Trophoblast cell (in vitro differentiated cells and primary cell): Measurements from ENCODE around the gene FAM149B1.

Source experiments
- DNase-seq, 2 donors: peaks; one replicate each; pipeline ENCODE4 v3.0.0-alpha.2; 2016
- H2AFZ ChIP-seq: 2 replicates; pipeline ENCODE4 v1.6.1; 2013; ENCODE audit warnings: low read length, moderate library complexity, mild to moderate bottlenecking; ENCODE audit not compliant: insufficient read depth, poor library complexity
- H2AK5ac ChIP-seq: 2 replicates; pipeline ENCODE4 v1.6.1; 2013; ENCODE audit warnings: mild to moderate bottlenecking, low read length
- H2BK120ac ChIP-seq: 2 replicates; pipeline ENCODE4 v1.6.1; 2013; ENCODE audit warnings: low read length, mild to moderate bottlenecking, moderate library complexity; ENCODE audit not compliant: insufficient read depth, poor library complexity
- H2BK12ac ChIP-seq: 2 replicates; pipeline ENCODE4 v1.6.1; 2013; ENCODE audit warnings: mild to moderate bottlenecking, low read length, moderate library complexity
- H2BK5ac ChIP-seq: 2 replicates; pipeline ENCODE4 v1.6.1; 2013; ENCODE audit warnings: low read length, low read depth, moderate library complexity, mild to moderate bottlenecking; ENCODE audit not compliant: poor library complexity
- H3K14ac ChIP-seq: 2 replicates; pipeline ENCODE4 v1.6.1; 2013; ENCODE audit warnings: mild to moderate bottlenecking, low read length
- H3K18ac ChIP-seq: 2 replicates; pipeline ENCODE4 v1.6.1; 2013; ENCODE audit warnings: mild to moderate bottlenecking, low read length
- H3K23ac ChIP-seq: 2 replicates; pipeline ENCODE4 v1.6.1; 2013; ENCODE audit warnings: low read length
- H3K27ac ChIP-seq: 2 replicates; pipeline ENCODE4 v1.5.1; 2013; ENCODE audit warnings: low read depth, mild to moderate bottlenecking, inconsistent platforms, low read length, moderate library complexity
- H3K27me3 ChIP-seq: 2 replicates; pipeline ENCODE4 v1.6.1; 2013; ENCODE audit warnings: inconsistent platforms, mild to moderate bottlenecking, low read length, moderate library complexity; ENCODE audit not compliant: insufficient read depth
- H3K36me3 ChIP-seq, 2 experiments: 1 replicate in 1 of 2; 2 replicates in 1 of 2; pipeline ENCODE4 v1.6.1; 2013; ENCODE audit warnings: low read length in 2 of 2, mild to moderate bottlenecking in 2 of 2, moderate library complexity in 1 of 2; ENCODE audit not compliant: insufficient read depth in 2 of 2, control insufficient read depth in 1 of 2
- H3K4ac ChIP-seq: 2 replicates; pipeline ENCODE4 v1.6.1; 2013; ENCODE audit warnings: low read depth, mild to moderate bottlenecking, low read length, moderate library complexity
- H3K4me1 ChIP-seq, 2 experiments: 1 replicate in 1 of 2; 2 replicates in 1 of 2; pipeline ENCODE4 v1.6.1; 2013; ENCODE audit warnings: low read length in 2 of 2, mild to moderate bottlenecking in 2 of 2, moderate library complexity in 1 of 2; ENCODE audit not compliant: insufficient read depth in 2 of 2, control insufficient read depth in 1 of 2
- H3K4me2 ChIP-seq: 2 replicates; pipeline ENCODE4 v1.6.1; 2013; ENCODE audit warnings: inconsistent platforms, mild to moderate bottlenecking, low read length, moderate library complexity
- H3K4me3 ChIP-seq: 2 replicates; pipeline ENCODE4 v1.5.1; 2013; ENCODE audit warnings: mild to moderate bottlenecking, low read depth, low read length, inconsistent platforms
- H3K79me1 ChIP-seq: one replicate; pipeline ENCODE4 v1.6.1; 2013; ENCODE audit warnings: low read length
- H3K79me2 ChIP-seq: 2 replicates; pipeline ENCODE4 v1.6.1; 2013; ENCODE audit warnings: low read length, mild to moderate bottlenecking; ENCODE audit not compliant: control insufficient read depth, insufficient read depth, poor library complexity
- H3K9ac ChIP-seq: 2 replicates; pipeline ENCODE4 v1.6.1; 2013; ENCODE audit warnings: mild to moderate bottlenecking, low read length
- H3K9me3 ChIP-seq: 2 replicates; pipeline ENCODE4 v1.6.1; 2013; ENCODE audit warnings: low read depth, mild to moderate bottlenecking, control low read depth, inconsistent platforms, low read length; ENCODE audit not compliant: insufficient read depth
- H4K12ac ChIP-seq: 2 replicates; pipeline ENCODE4 v1.6.1; 2013; ENCODE audit warnings: low read depth, mild to moderate bottlenecking, low read length, moderate library complexity
- H4K8ac ChIP-seq: 2 replicates; pipeline ENCODE4 v1.6.1; 2013; ENCODE audit warnings: low read depth, mild to moderate bottlenecking, low read length, moderate library complexity
- H4K91ac ChIP-seq: one replicate; pipeline ENCODE4 v1.6.1; 2013; ENCODE audit warnings: low read depth, mild to moderate bottlenecking, low read length, moderate library complexity
- WGBS: extraction: QIAGEN DNeasy Blood & Tissue Kit; methylation state at CpG from one replicate; pipeline ENCODE4 v1.1.7; 2013; ENCODE audit warnings: missing lambda C conversion rate; ENCODE audit not compliant: insufficient read length, insufficient coverage; ENCODE audit errors: extremely low coverage; 5-methylcytosine and 5-hydroxymethylcytosine counted together

FAM149B1 gene

GRCh38 chr10:73205890-73206289 is 38.0 kb downstream of the FAM149B1 start:
- H3K14ac ChIP-seq: no peak overlapping the region
- H2AFZ ChIP-seq: no peak overlapping the region
- H3K36me3 ChIP-seq: peaks cover 6 to 8% of the 10 kb centered on the region in 2 experiments
- no peak overlapping the region for H2BK120ac ChIP-seq
- no peak overlapping the region for H4K12ac ChIP-seq
- no peak overlapping the region for H3K4me2 ChIP-seq
- no peak overlapping the region for H2BK5ac ChIP-seq
- no peaks in the 10 kb centered on the region for H3K4me1 ChIP-seq
- no peak overlapping the region for H4K91ac ChIP-seq
- no peak overlapping the region for H3K9ac ChIP-seq
- WGBS: no CpG with 5 or more reads among the region's 1 CpG
- no peaks in the 10 kb centered on the region for H3K79me2 ChIP-seq
- H3K79me1 ChIP-seq: no peaks in the 10 kb centered on the region
- H2BK12ac ChIP-seq: no peak overlapping the region
- H3K4ac ChIP-seq: no peak overlapping the region
- H3K4me3 ChIP-seq: no peak overlapping the region
- H3K18ac ChIP-seq: no peak overlapping the region
- no peak overlapping the region for H3K27ac ChIP-seq
- no peak overlapping the region for H2AK5ac ChIP-seq
- H4K8ac ChIP-seq: no peak overlapping the region
- no peak for DNase-seq
- no peaks in the 10 kb centered on the region for H3K27me3 ChIP-seq
- peaks cover 2% of the 10 kb centered on the region for H3K9me3 ChIP-seq
- H3K23ac ChIP-seq: no peak overlapping the region

DNA sequence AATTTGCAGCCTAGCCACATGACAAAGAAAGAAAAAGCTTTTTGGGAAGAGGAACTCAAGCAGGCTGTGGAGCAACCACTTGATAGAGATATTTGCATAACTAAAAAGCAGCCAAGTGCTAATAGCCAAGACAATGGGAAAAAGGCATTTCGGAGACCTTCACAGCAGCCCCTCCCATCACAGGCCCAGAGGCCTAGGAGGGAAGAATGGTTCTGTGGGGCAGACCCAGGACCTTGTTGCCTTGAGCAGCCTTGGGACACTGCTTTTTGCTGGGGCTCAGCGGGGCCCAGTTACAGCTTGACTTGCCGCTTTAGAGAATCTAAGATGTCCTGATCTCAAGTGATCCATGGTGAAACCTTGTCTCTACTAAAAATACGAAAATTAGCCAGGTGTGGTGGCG is 38.5 kb downstream of the FAM149B1 start:
- Histone ChIP-seq H4K91ac (no peak overlapping the region), H3K79me1 (no peaks in the 10 kb centered on the region), H3K27ac (no peak overlapping the region), H2AK5ac (no peak overlapping the region), H4K8ac (no peak overlapping the region), H3K4ac (no peak overlapping the region), H3K4me2 (no peak overlapping the region), H3K18ac (no peak overlapping the region), H3K36me3 (peaks cover 6 to 9% of the 10 kb centered on the region in 2 experiments), H3K9ac (no peak overlapping the region), H2AFZ (no peak overlapping the region), H3K9me3 (peaks cover 2% of the 10 kb centered on the region), H3K4me3 (no peak overlapping the region), H3K79me2 (no peaks in the 10 kb centered on the region), H2BK5ac (no peak overlapping the region), H3K23ac (no peak overlapping the region), H4K12ac (no peak overlapping the region), H3K4me1 (no peaks in the 10 kb centered on the region), H2BK12ac (no peak overlapping the region), H3K14ac (no peak overlapping the region), H3K27me3 (no peaks in the 10 kb centered on the region), H2BK120ac (no peak overlapping the region)
- no peak for DNase-seq
- no CpG with 5 or more reads among the region's 5 CpGs for WGBS

DNA sequence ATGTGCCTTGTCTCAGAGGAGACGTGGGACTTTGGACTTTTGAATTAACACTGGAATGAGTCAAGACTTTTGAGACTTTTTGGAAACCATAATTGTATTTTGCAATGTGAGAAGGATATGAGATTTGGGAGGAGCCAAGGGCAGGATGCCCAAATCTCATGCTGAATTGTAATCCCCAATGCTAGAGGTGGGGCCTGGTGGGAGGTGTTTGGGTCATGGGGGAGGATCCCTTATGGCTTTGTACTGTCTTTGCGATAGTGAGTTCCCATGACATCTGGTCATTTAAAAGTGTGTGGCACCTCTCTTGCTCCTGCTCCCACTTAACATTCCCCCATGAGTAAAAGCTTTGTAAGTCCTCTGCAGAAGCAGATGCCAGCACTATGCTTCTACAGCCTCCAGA is 40.0 kb downstream of the FAM149B1 start:
- H3K18ac ChIP-seq: no peak overlapping the region
- H3K23ac ChIP-seq: no peak overlapping the region
- no peak overlapping the region for H3K4me2 ChIP-seq
- H2BK120ac ChIP-seq: no peak overlapping the region
- no peaks in the 10 kb centered on the region for H3K4me1 ChIP-seq
- no peak overlapping the region for H2AFZ ChIP-seq
- H4K12ac ChIP-seq: no peak overlapping the region
- no CpG with 5 or more reads among the region's 2 CpGs for WGBS
- no peak for DNase-seq
- no peak overlapping the region for H3K9ac ChIP-seq
- H3K4me3 ChIP-seq: no peak overlapping the region
- no peaks in the 10 kb centered on the region for H3K79me2 ChIP-seq
- H3K14ac ChIP-seq: no peak overlapping the region
- no peak overlapping the region for H2AK5ac ChIP-seq
- no peak overlapping the region for H2BK5ac ChIP-seq
- no peak overlapping the region for H4K8ac ChIP-seq
- H2BK12ac ChIP-seq: no peak overlapping the region
- no peaks in the 10 kb centered on the region for H3K79me1 ChIP-seq
- H3K27me3 ChIP-seq: no peaks in the 10 kb centered on the region
- no peak overlapping the region for H3K27ac ChIP-seq
- H3K9me3 ChIP-seq: peaks cover 2% of the 10 kb centered on the region
- H3K36me3 ChIP-seq: peaks cover 6 to 9% of the 10 kb centered on the region in 2 experiments
- no peak overlapping the region for H3K4ac ChIP-seq
- no peak overlapping the region for H4K91ac ChIP-seq

- Histone ChIP-seq H3K18ac (no peak overlapping the region), H3K4me2 (no peak overlapping the region)
Observed at GRCh38 chr10:73209705-73210104, 41.8 kb downstream of the FAM149B1 start.

More at GRCh38 chr10:73209705-73210104, 41.8 kb downstream of the FAM149B1 start:
- Histone ChIP-seq H3K27ac (no peak overlapping the region), H3K4me1 (no peaks in the 10 kb centered on the region), H2AK5ac (no peak overlapping the region), H3K4ac (no peak overlapping the region), H3K9ac (no peak overlapping the region), H3K79me2 (no peaks in the 10 kb centered on the region), H4K12ac (no peak overlapping the region), H3K79me1 (no peaks in the 10 kb centered on the region), H2BK12ac (no peak overlapping the region), H2AFZ (no peak overlapping the region), H3K27me3 (no peaks in the 10 kb centered on the region), H2BK5ac (no peak overlapping the region), H3K9me3 (peaks cover 2% of the 10 kb centered on the region), H2BK120ac (no peak overlapping the region), H4K91ac (no peak overlapping the region), H3K36me3 (peaks cover 6 to 9% of the 10 kb centered on the region in 2 experiments), H3K4me3 (no peak overlapping the region), H3K23ac (no peak overlapping the region), H3K14ac (no peak overlapping the region), H4K8ac (no peak overlapping the region)
- WGBS: no CpG with 5 or more reads among the region's 1 CpG
- no peak for DNase-seq
